Cardiac muscle cell (in vitro differentiated cells and primary cell): ENCODE results near the gene TPM4. TPM values are rescaled to one million over a fixed set of nuclear protein-coding genes. Genes with fewer than 3 reads are reported as not detected.

Experiments used
- DNase-seq, 2 donors: peaks; one replicate each; pipeline versions ENCODE4 v3.0.0 to v3.0.0-alpha.2; 2010 to 2017; ENCODE audit warnings: low read depth in 1 of 2, low spot score in 1 of 2
- H3K27ac ChIP-seq: fragments of 200-600 bp; sonication (generic); 2 replicates; pipeline ENCODE4 v1.5.1; 2016
- H3K27me3 ChIP-seq: fragments of 200-600 bp; sonication (generic); 2 replicates; pipeline ENCODE4 v1.6.0; 2016; ENCODE audit warnings: control low read depth
- H3K36me3 ChIP-seq: fragments of 200-600 bp; sonication (generic); 2 replicates; pipeline ENCODE4 v1.5.1; 2016; ENCODE audit warnings: control low read depth
- H3K4me1 ChIP-seq: fragments of 200-600 bp; sonication (generic); 2 replicates; pipeline ENCODE4 v1.8.1; 2017; ENCODE audit warnings: low read depth, mild to moderate bottlenecking, mixed run types
- H3K4me3 ChIP-seq: fragments of 200-600 bp; sonication (generic); 2 replicates; pipeline ENCODE4 v1.5.1; 2016; ENCODE audit warnings: mild to moderate bottlenecking
- H3K9me3 ChIP-seq: fragments of 200-600 bp; sonication (generic); 2 replicates; pipeline ENCODE4 v1.5.1; 2017; ENCODE audit warnings: low read depth, mild to moderate bottlenecking, control low read depth
- polyA plus RNA-seq: library from polyadenylated mRNA; unstranded; fragments of >200 nt; fragmentation: Nextera tagmentation; extraction: Ambion mirVana; gene quantifications from 2 replicates; pipeline ENCODE4 v1.2.1, GENCODE V29; 2016
- total RNA-seq: library from RNA; depleted of rRNA; stranded (reverse); fragments of >200 nt; gene quantifications from 2 replicates; pipeline ENCODE4 v1.2.3, GENCODE V29; 2016
- TF ChIP-seq, protein P1 (sequence below): IDR thresholded peaks from 2 replicates; pipeline ENCODE4 v1.5.1; 2012; ENCODE audit warnings: low read depth, mild to moderate bottlenecking, low read length

TPM4 gene
- total and polyA plus RNA-seq, 2 experiments from 2014 or later = 118 to 268 TPM

DNA sequence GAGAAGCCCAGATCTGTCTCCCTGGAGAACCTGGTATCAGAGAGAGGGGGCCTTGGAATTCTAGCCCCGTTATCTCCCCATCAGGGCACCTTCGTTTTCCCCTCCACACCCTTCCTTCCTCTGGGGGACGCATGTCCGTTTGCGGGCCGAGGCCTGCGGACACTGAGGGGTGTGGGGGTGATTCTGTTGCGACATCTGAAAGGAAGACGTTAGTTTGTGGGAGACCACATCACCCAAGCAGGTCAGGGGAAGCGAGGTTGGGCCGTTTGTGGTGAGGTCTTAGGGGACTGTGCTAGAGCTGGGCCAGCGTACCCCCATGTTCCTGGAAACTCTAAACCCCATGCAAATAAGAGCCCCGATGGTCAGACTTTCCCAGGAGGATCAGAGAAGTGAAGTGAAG, 63.5 kb downstream of the TPM4 start:
- TF ChIP-seq, protein P1, sequence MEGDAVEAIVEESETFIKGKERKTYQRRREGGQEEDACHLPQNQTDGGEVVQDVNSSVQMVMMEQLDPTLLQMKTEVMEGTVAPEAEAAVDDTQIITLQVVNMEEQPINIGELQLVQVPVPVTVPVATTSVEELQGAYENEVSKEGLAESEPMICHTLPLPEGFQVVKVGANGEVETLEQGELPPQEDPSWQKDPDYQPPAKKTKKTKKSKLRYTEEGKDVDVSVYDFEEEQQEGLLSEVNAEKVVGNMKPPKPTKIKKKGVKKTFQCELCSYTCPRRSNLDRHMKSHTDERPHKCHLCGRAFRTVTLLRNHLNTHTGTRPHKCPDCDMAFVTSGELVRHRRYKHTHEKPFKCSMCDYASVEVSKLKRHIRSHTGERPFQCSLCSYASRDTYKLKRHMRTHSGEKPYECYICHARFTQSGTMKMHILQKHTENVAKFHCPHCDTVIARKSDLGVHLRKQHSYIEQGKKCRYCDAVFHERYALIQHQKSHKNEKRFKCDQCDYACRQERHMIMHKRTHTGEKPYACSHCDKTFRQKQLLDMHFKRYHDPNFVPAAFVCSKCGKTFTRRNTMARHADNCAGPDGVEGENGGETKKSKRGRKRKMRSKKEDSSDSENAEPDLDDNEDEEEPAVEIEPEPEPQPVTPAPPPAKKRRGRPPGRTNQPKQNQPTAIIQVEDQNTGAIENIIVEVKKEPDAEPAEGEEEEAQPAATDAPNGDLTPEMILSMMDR = no peak
- Histone ChIP-seq H3K27me3 (no peaks in the 10 kb centered on the region), H3K36me3 (no peaks in the 10 kb centered on the region), H3K4me3 (no peak overlapping the region), H3K9me3 (no peaks in the 10 kb centered on the region), H3K27ac (no peak overlapping the region), H3K4me1 (no peaks in the 10 kb centered on the region)
- no peak for DNase-seq

DNA sequence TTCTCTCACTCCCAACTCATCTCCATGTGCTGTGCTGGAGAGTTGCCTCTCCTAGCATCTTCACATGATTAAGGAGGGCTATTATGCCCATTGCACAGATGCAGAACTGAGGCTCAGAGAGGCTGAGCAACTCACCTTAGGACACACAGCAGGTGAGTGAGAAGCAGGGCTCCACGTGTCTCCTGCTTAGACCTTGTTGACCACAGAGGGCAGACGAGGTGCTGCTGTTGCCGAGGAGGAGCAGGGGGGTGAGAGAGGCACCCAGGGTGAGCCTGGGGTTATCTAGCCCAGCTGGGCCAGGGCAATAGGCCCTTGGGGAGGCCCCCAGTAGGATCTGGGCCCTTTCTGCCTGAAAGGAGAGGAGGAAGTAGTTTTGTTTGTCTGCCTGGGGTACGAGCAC, 64.7 kb downstream of the TPM4 start:
- H3K9me3 ChIP-seq = no peaks in the 10 kb centered on the region
- no peak overlapping the region for H3K4me3 ChIP-seq

DNA sequence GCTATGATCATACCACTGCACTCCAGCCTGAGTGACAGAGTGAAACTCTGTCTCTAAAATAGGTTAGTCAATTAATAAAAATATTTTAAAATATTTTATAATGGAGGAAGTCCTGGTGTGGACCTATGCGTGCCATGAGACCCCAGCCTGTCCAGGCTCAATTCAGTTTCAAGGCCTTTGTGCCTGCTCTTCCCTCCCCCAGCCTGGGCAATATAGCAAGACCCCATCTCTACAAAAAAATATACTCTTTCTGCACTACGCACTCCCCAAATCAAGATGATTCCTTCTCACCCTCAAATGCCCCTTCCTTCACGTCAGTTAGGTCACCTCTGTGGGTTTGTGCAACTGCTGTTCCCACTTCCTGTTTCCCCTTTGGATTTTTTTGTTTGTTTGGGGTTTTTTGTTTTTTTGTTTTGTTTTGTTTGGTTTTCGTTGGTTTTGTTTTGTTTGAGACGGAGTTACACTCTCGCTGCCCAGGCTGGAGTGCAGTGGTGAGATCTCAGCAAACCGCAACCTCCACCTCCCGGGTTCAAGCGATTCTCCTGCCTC, 65.8 kb downstream of the TPM4 start:
- H3K27me3 ChIP-seq = no peaks in the 10 kb centered on the region
- TF ChIP-seq, protein P1 = no peak
- DNase-seq = no peak
- no peaks in the 10 kb centered on the region for H3K36me3 ChIP-seq
- no peaks in the 10 kb centered on the region for H3K9me3 ChIP-seq
- H3K27ac ChIP-seq = no peak overlapping the region
- H3K4me3 ChIP-seq = no peak overlapping the region
- H3K4me1 ChIP-seq = no peaks in the 10 kb centered on the region

More for the DNA sequence above, 64.7 kb downstream of the TPM4 start:
- Histone ChIP-seq H3K27ac (no peak overlapping the region), H3K27me3 (no peaks in the 10 kb centered on the region), H3K4me1 (no peaks in the 10 kb centered on the region), H3K36me3 (no peaks in the 10 kb centered on the region)
- TF ChIP-seq, protein P1 = no peak
- no peak for DNase-seq

DNA sequence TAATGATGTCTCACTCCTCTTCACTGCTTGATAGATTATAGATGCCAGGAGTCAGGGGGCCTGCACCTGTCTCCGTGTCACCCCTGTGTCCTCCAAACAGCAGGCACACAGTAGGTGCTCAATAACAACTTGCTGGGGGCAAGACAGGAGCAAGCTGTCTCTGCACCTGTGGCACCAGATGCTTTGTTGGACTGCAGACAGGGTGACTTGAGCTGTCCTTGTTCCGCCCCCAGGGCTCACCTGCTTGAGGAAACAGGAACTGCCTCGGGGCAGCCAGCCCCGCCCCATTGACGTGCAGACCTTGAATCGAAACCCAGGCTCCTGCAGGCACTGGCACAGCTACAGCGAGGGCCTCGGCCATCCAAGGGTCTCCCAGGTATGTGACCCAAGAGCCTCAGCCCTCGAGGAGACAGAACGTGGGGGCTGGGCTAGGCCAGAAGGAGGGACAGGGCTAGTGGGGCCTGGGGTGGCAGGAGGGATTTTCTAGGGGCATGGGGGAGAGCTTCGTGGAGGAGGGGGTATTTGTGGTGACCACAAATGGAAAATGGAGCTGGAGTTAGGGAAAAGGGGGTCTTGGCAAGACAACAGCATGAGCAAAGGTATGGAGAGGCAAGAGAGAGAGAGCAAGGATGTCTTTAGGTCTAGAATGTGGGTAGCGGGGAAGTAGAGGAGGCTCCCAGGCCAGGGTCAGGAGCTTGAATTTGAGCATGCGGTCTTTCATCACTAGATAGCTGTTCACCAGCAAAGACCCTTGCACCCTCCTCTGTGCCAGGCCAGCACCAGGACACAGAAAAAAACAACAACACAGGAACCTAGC, 67.3 kb downstream of the TPM4 start, which contains the start of gene HSH2D:
TSS of gene HSH2D (plus strand) at position 287 of the 817 bp plus-strand sequence. CDS start 5,066 bp downstream, outside the sequence.
- Histone ChIP-seq H3K4me1 (no peaks in the 10 kb centered on the region), H3K27ac (no peak within 1 kb of the TSS), H3K4me3 (no peak within 1 kb of the TSS), H3K9me3 (no peaks in the 10 kb centered on the region), H3K36me3 (no peaks in the 10 kb centered on the region), H3K27me3 (no peaks in the 10 kb centered on the region)
- TF ChIP-seq, protein P1 = no peak
- no peak for DNase-seq

DNA sequence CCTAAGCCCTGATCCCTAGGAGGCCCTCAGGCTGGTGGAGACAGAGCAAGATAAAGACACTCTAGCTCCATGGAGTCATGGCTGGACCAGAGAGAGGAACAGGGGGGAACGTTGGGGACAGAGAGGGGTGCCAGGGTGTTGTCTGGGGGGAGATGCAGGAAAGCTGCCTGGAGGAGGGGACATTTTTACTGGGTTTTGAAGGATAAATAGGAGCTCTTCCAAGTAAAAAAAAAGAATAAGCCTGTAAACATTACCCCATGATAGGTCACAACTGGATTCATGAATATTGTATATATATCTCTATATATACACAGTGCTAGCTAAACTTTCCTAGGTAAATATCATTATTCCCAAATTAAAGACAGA, 67.9 kb downstream of the TPM4 start:
- DNase-seq = no peak
- H3K4me1 ChIP-seq = no peaks in the 10 kb centered on the region
- H3K36me3 ChIP-seq = no peaks in the 10 kb centered on the region
- H3K27me3 ChIP-seq = no peaks in the 10 kb centered on the region
- no peaks in the 10 kb centered on the region for H3K9me3 ChIP-seq
- TF ChIP-seq, protein P1 = no peak
- H3K4me3 ChIP-seq = no peak overlapping the region
- H3K27ac ChIP-seq = no peak overlapping the region
